Activated CD4-positive, alpha-beta memory T cell treated with anti-CD3 and anti-CD28 coated beads for 36 hours (primary cell): Measurements from ENCODE around the gene ISG20L2. TPM values are rescaled to one million over a fixed set of nuclear protein-coding genes. Genes with fewer than 3 reads are reported as not detected.

Experiments used
- CTCF ChIA-PET: fragments of 350-600 bp; sonication (Branson Sonifier 250); formaldehyde crosslinking; loops from one replicate; lab custom pipeline; 2021; ENCODE audit warnings: antibody characterized with exemption, inconsistent platforms; lab: Charles Lee
- POLR2A ChIA-PET: fragments of 350-600 bp; sonication (Branson Sonifier 250); formaldehyde crosslinking; loops from one replicate; lab custom pipeline; 2021; ENCODE audit warnings: antibody characterized with exemption; lab: Charles Lee
- DNase-seq: peaks from one replicate; pipeline ENCODE4 v3.0.0-alpha.2; 2020
- H3K27ac Mint-ChIP-seq: one replicate; pipeline ENCODE4 v1.8.0; 2021; ENCODE audit warnings: mixed read lengths
- H3K27me3 Mint-ChIP-seq: one replicate; pipeline ENCODE4 v1.8.0; 2021; ENCODE audit warnings: mixed read lengths
- H3K36me3 Mint-ChIP-seq: one replicate; pipeline ENCODE4 v1.8.0; 2021; ENCODE audit warnings: mixed read lengths
- H3K4me1 Mint-ChIP-seq: one replicate; pipeline ENCODE4 v1.8.0; 2021; ENCODE audit warnings: low read depth, mixed read lengths
- H3K4me3 Mint-ChIP-seq: one replicate; pipeline ENCODE4 v1.8.0; 2021; ENCODE audit warnings: mild to moderate bottlenecking, mixed read lengths
- H3K9me3 Mint-ChIP-seq: one replicate; pipeline ENCODE4 v1.8.0; 2021; ENCODE audit warnings: mixed read lengths
- intact Hi-C: fragments of 100-400 bp; cut with micrococcal nuclease; formaldehyde crosslinking; loops from one replicate; pipeline ENCODE4 v1.15.1; 2023
- total RNA-seq, 2 experiments: library from RNA; stranded (reverse); gene quantifications; one replicate each; pipeline ENCODE4 v1.2.3, GENCODE V29; 2021

Gene ISG20L2
- 10 to 100 TPM; 35.6 to 36.8 TPM for total RNA-seq

GRCh38 chr1:156728599-156729462 lies at the start of gene ISG20L2:
Gene ISG20L2, minus strand, starts transcription at chr1:156728766. Its CDS starts 1,114 bp downstream, at chr1:156727652.
- intact Hi-C loops, result loop anchor here (1.0 to 5.0 kb wide), 6 partner anchors 12 to 410 kb away; partner anchors contain the start of genes ETV3, HDGF, MRPL24 and PRCC

GRCh38 chr1:156777573-156777972 lies 49.0 kb upstream of the ISG20L2 start:
- intact Hi-C loops, result no loop called here
- ChIA-PET POLR2A (no interaction called here), CTCF (interaction anchor here (1.1 to 1.9 kb wide), 2 partner anchors 52 to 88 kb away, joined by 3 to 15 read pairs; no protein-coding TSS in a partner anchor)
- Mint-ChIP-seq H3K9me3 (no peaks in the 10 kb centered on the region), H3K4me3 (no peak overlapping the region), H3K27me3 (no peaks in the 10 kb centered on the region), H3K27ac (no peak overlapping the region), H3K36me3 (peaks cover 18% of the 10 kb centered on the region), H3K4me1 (peaks cover 58% of the 10 kb centered on the region)
- no peak for DNase-seq

More at GRCh38 chr1:156728599-156729462, at the start of gene ISG20L2:
- H3K9me3 Mint-ChIP-seq, result no peaks in the 10 kb centered on the region
- peak within 1 kb of the TSS; percentile 99 for H3K27ac Mint-ChIP-seq
- POLR2A ChIA-PET, result interaction anchor here (0.6 to 7.4 kb wide), 12 partner anchors 8 to 137 kb away, joined by 3 to 90 read pairs (median 5); partner anchors contain the start of genes HDGF, MRPL24, NAXE and PRCC
- peaks cover 23% of the 10 kb centered on the region for H3K4me1 Mint-ChIP-seq
- H3K36me3 Mint-ChIP-seq, result peaks cover 24% of the 10 kb centered on the region
- no peak within 1 kb of the TSS for H3K4me3 Mint-ChIP-seq
- no peaks in the 10 kb centered on the region for H3K27me3 Mint-ChIP-seq
- peak; percentile 98 for DNase-seq
- CTCF ChIA-PET, result interaction anchor here (1.0 to 34.5 kb wide), 11 partner anchors 12 to 161 kb away, joined by 3 to 1179 read pairs (median 52); partner anchors contain the start of genes CRABP2, HDGF, INSRR and MRPL24

- ChIA-PET CTCF (interaction anchor here (1.0 to 1.9 kb wide), 3 partner anchors 51 to 88 kb away, joined by 3 to 15 read pairs (median 3); no protein-coding TSS in a partner anchor), POLR2A (interaction anchor here (0.8 kb wide), 1 partner anchor 50 kb away, joined by 3 read pairs; no protein-coding TSS in a partner anchor)
- H3K9me3 Mint-ChIP-seq, result no peaks in the 10 kb centered on the region
- no peak overlapping the region for H3K27ac Mint-ChIP-seq
- no peak overlapping the region for H3K4me3 Mint-ChIP-seq
- no peak for DNase-seq
- H3K4me1 Mint-ChIP-seq, result peaks cover 59% of the 10 kb centered on the region
- peaks cover 15% of the 10 kb centered on the region for H3K36me3 Mint-ChIP-seq
- H3K27me3 Mint-ChIP-seq, result no peaks in the 10 kb centered on the region
- intact Hi-C loops, result no loop called here
Observed at GRCh38 chr1:156776942-156777341, 48.4 kb upstream of the ISG20L2 start.

GRCh38 chr1:156775799-156776198 lies 47.2 kb upstream of the ISG20L2 start:
- ChIA-PET CTCF (interaction anchor here (1.0 to 1.9 kb wide), 2 partner anchors 50 to 84 kb away, joined by 3 to 15 read pairs; no protein-coding TSS in a partner anchor), POLR2A (interaction anchor here (1.2 kb wide), 1 partner anchor 34 kb away, joined by 4 read pairs; no protein-coding TSS in a partner anchor)
- Mint-ChIP-seq H3K27me3 (no peaks in the 10 kb centered on the region), H3K4me3 (no peak overlapping the region), H3K9me3 (no peaks in the 10 kb centered on the region), H3K27ac (no peak overlapping the region), H3K4me1 (peaks cover 54% of the 10 kb centered on the region), H3K36me3 (peaks cover 13% of the 10 kb centered on the region)
- peak; percentile 23 for DNase-seq
- intact Hi-C loops, result no loop called here

- Mint-ChIP-seq H3K27ac (peak overlapping the region; percentile 47), H3K36me3 (peaks cover 23% of the 10 kb centered on the region)
- POLR2A ChIA-PET, result interaction anchor here (1.1 kb wide), 1 partner anchor 32 kb away, joined by 3 read pairs; no protein-coding TSS in a partner anchor
Observed at GRCh38 chr1:156773607-156774006, 45.0 kb upstream of the ISG20L2 start.

GRCh38 chr1:156772728-156773497 lies 44.3 kb upstream of the ISG20L2 start:
- ChIA-PET POLR2A (interaction anchor here (1.1 kb wide), 1 partner anchor 33 kb away, joined by 3 read pairs; no protein-coding TSS in a partner anchor), CTCF (interaction anchor here (0.6 to 11.0 kb wide), 8 partner anchors 15 to 117 kb away, joined by 3 to 155 read pairs (median 4); partner anchors contain the start of genes ISG20L2 and METTL25B)
- intact Hi-C loops, result no loop called here
- peaks cover 27% of the 10 kb centered on the region for H3K36me3 Mint-ChIP-seq
- H3K4me1 Mint-ChIP-seq, result peaks cover 71% of the 10 kb centered on the region
- no peaks in the 10 kb centered on the region for H3K27me3 Mint-ChIP-seq
- no peak for DNase-seq
- H3K9me3 Mint-ChIP-seq, result no peaks in the 10 kb centered on the region
- H3K4me3 Mint-ChIP-seq, result no peak overlapping the region
- peak overlapping the region; percentile 47 for H3K27ac Mint-ChIP-seq

More at GRCh38 chr1:156773607-156774006, 45.0 kb upstream of the ISG20L2 start:
- Mint-ChIP-seq H3K4me3 (no peak overlapping the region), H3K4me1 (peaks cover 72% of the 10 kb centered on the region), H3K27me3 (no peaks in the 10 kb centered on the region), H3K9me3 (no peaks in the 10 kb centered on the region)
- DNase-seq, result no peak
- CTCF ChIA-PET, result interaction anchor here (0.9 to 11.0 kb wide), 4 partner anchors 47 to 86 kb away, joined by 4 to 155 read pairs (median 13); partner anchors contain the start of genes ISG20L2 and METTL25B
- intact Hi-C loops, result no loop called here

GRCh38 chr1:156772222-156772621 lies 43.7 kb upstream of the ISG20L2 start:
- Mint-ChIP-seq H3K27ac (no peak overlapping the region), H3K4me3 (no peak overlapping the region), H3K36me3 (peaks cover 27% of the 10 kb centered on the region), H3K4me1 (peaks cover 66% of the 10 kb centered on the region), H3K27me3 (no peaks in the 10 kb centered on the region), H3K9me3 (no peaks in the 10 kb centered on the region)
- intact Hi-C loops, result no loop called here
- no peak for DNase-seq
- POLR2A ChIA-PET, result no interaction called here
- CTCF ChIA-PET, result interaction anchor here (0.6 to 11.0 kb wide), 8 partner anchors 16 to 118 kb away, joined by 3 to 155 read pairs (median 4); partner anchors contain the start of genes ISG20L2 and METTL25B

- no peaks in the 10 kb centered on the region for H3K27me3 Mint-ChIP-seq
- ChIA-PET POLR2A (interaction anchor here (1.0 to 4.7 kb wide), 6 partner anchors 17 to 41 kb away, joined by 3 to 33 read pairs (median 16); partner anchors contain the start of genes HDGF, ISG20L2, METTL25B and MRPL24), CTCF (interaction anchor here (0.9 to 11.0 kb wide), 9 partner anchors 17 to 122 kb away, joined by 3 to 155 read pairs (median 4); partner anchors contain the start of genes ISG20L2 and METTL25B)
- H3K4me3 Mint-ChIP-seq, result no peak overlapping the region
- peaks cover 25% of the 10 kb centered on the region for H3K36me3 Mint-ChIP-seq
- intact Hi-C loops, result no loop called here
- peaks cover 51% of the 10 kb centered on the region for H3K4me1 Mint-ChIP-seq
- H3K27ac Mint-ChIP-seq, result peak overlapping the region; percentile 16
- no peak for DNase-seq
- no peaks in the 10 kb centered on the region for H3K9me3 Mint-ChIP-seq
Observed at GRCh38 chr1:156768610-156769295, 40.2 kb upstream of the ISG20L2 start.

- H3K4me3 Mint-ChIP-seq, result no peak overlapping the region
- H3K36me3 Mint-ChIP-seq, result peaks cover 24% of the 10 kb centered on the region
- no peaks in the 10 kb centered on the region for H3K27me3 Mint-ChIP-seq
- no peaks in the 10 kb centered on the region for H3K9me3 Mint-ChIP-seq
- DNase-seq, result peak; percentile 59
- CTCF ChIA-PET, result interaction anchor here (0.9 to 11.0 kb wide), 15 partner anchors 16 to 122 kb away, joined by 3 to 155 read pairs (median 4); partner anchors contain the start of genes CRABP2, ISG20L2, METTL25B and MRPL24
- no peak overlapping the region for H3K27ac Mint-ChIP-seq
- POLR2A ChIA-PET, result interaction anchor here (1.0 to 4.7 kb wide), 7 partner anchors 16 to 41 kb away, joined by 3 to 33 read pairs (median 4); partner anchors contain the start of genes HDGF, ISG20L2, METTL25B and MRPL24
- H3K4me1 Mint-ChIP-seq, result peaks cover 43% of the 10 kb centered on the region
- intact Hi-C loops, result loop anchor here (1.0 kb wide), 4 partner anchors 17 to 48 kb away; partner anchors contain the start of genes HDGF, ISG20L2, METTL25B and MRPL24
Observed at GRCh38 chr1:156767879-156768604, 39.5 kb upstream of the ISG20L2 start.
